GM12878 (cell line): ENCODE data around the gene USP12. TPM values are rescaled to one million over a fixed set of nuclear protein-coding genes. Genes with fewer than 3 reads are reported as not detected.

Experiments used
- ATAC-seq: fragments of 200-7000 bp; cut with Tn5 transposase; 3 replicates; pipeline ENCODE4 v1.9.1; 2020; ENCODE audit warnings: mild to moderate bottlenecking, moderate library complexity
- BruUV-seq: library from RNA; stranded (reverse); fragments of 400-500 nt; replicated peaks from 2 replicates; lab custom pipeline; 2021; lab: Mats Ljungman, UMichigan
- CTCF ChIA-PET: fragments of 300-600 bp; sonication (Branson Sonifier 250); formaldehyde crosslinking; extraction: SDS; loops from one replicate; lab custom pipeline; 2021; ENCODE audit warnings: inconsistent platforms; lab: Yijun Ruan, JAX
- POLR2A ChIA-PET: fragments of 350-600 bp; formaldehyde crosslinking; extraction: SDS; loops from one replicate; lab custom pipeline; 2021; ENCODE audit warnings: inconsistent platforms; lab: Charles Lee
- RAD21 ChIA-PET: fragments of 300-600 bp; sonication (Branson Sonifier 250); formaldehyde crosslinking; loops from one replicate; lab custom pipeline; 2023; ENCODE audit warnings: antibody characterized with exemption; ENCODE audit not compliant: unreplicated experiment; lab: Charles Lee
- SMC1A ChIA-PET: fragments of 300-600 bp; sonication (Branson Sonifier 250); formaldehyde crosslinking; loops from one replicate; lab custom pipeline; 2023; ENCODE audit not compliant: unreplicated experiment, uncharacterized antibody; lab: Charles Lee
- DNase-seq: peaks from one replicate; pipeline ENCODE4 v3.0.0-alpha.2; 2011; ENCODE audit warnings: low read depth, low spot score
- FAIRE-seq: peaks from 3 replicates; lab custom pipeline; 2011; peaks lifted over from hg19 to GRCh38; lab: Jason Lieb, UNC
- H2AFZ ChIP-seq: 2 replicates; pipeline ENCODE4 v1.6.0; 2011; ENCODE audit warnings: low read depth, low read length, control low read depth; ENCODE audit not compliant: control insufficient read depth
- H3K27ac ChIP-seq: 2 replicates; pipeline ENCODE4 v1.5.1; 2011; ENCODE audit warnings: control low read depth; ENCODE audit not compliant: control insufficient read depth, insufficient read depth
- H3K27me3 ChIP-seq, 2 experiments: replicated peaks in 1 of 2; 2 replicates each; pipeline versions ENCODE4 v1.6.0 to v1.6.1; 2011; ENCODE audit warnings: low read length in 1 of 2; ENCODE audit not compliant: control insufficient read depth in 2 of 2, insufficient read depth in 2 of 2
- H3K36me3 ChIP-seq, 2 experiments: 2 replicates each; pipeline ENCODE4 v1.5.1; 2011; ENCODE audit warnings: low read length in 1 of 2; ENCODE audit not compliant: control insufficient read depth in 2 of 2, insufficient read depth in 2 of 2
- H3K4me1 ChIP-seq: 2 replicates; pipeline ENCODE4 v1.6.1; 2011; ENCODE audit warnings: mild to moderate bottlenecking, low read length, moderate library complexity, mixed read lengths; ENCODE audit not compliant: control insufficient read depth, insufficient read depth
- H3K4me2 ChIP-seq: 2 replicates; pipeline ENCODE4 v1.6.0; 2011; ENCODE audit warnings: control low read depth; ENCODE audit not compliant: control insufficient read depth, insufficient read depth
- H3K4me3 ChIP-seq: fragments of 200-600 bp; sonication (generic); 2 replicates; pipeline ENCODE4 v1.5.1; 2016
- H3K79me2 ChIP-seq: 2 replicates; pipeline ENCODE4 v1.6.0; 2011; ENCODE audit warnings: low read length; ENCODE audit not compliant: control insufficient read depth, insufficient read depth
- H3K9ac ChIP-seq: 2 replicates; pipeline ENCODE4 v1.8.0; 2011; ENCODE audit warnings: low read length, control low read depth, mixed read lengths; ENCODE audit not compliant: control insufficient read depth, insufficient read depth
- H3K9me3 ChIP-seq: replicated peaks from 3 replicates; pipeline ENCODE4 v1.5.1; 2011; ENCODE audit warnings: mild to moderate bottlenecking, low read length; ENCODE audit not compliant: control insufficient read depth, insufficient read depth
- H4K20me1 ChIP-seq: 2 replicates; pipeline ENCODE4 v1.6.0; 2011; ENCODE audit not compliant: control insufficient read depth, insufficient read depth
- FOS ChIP-seq: IDR thresholded peaks from 3 replicates; pipeline ENCODE4 v1.6.1; 2011; ENCODE audit warnings: borderline replicate concordance; ENCODE audit not compliant: insufficient read length; ENCODE audit errors: extremely low read depth
- KAT2A ChIP-seq: conservative IDR thresholded peaks from 2 replicates; pipeline ENCODE4 v1.6.1; 2011; ENCODE audit warnings: low read depth, low read length; ENCODE audit not compliant: control insufficient read depth
- ZBTB4 ChIP-seq: fragments of 450-650 bp; formaldehyde crosslinking; IDR thresholded peaks from 2 replicates; pipeline ENCODE4 v1.4.0; 2022; ENCODE audit warnings: mild to moderate bottlenecking, moderate library complexity
- WGBS: methylation state at CpG from one replicate; pipeline ENCODE4 v1.1.6; 2016; ENCODE audit warnings: low lambda C conversion rate; ENCODE audit not compliant: insufficient replicate concordance, insufficient coverage; ENCODE audit errors: missing lambda C conversion rate; 5-methylcytosine and 5-hydroxymethylcytosine counted together
- in situ Hi-C: fragments of 300-500 bp; cut with MboI; formaldehyde crosslinking; loops from 9 replicates; pipeline ENCODE4 v1.14.3; 2018; ENCODE audit warnings: mixed read lengths
- intact Hi-C: fragments of 100-400 bp; cut with micrococcal nuclease; formaldehyde crosslinking; loops from one replicate; pipeline ENCODE4 v1.14.2; 2022; ENCODE audit not compliant: unreplicated experiment
- polyA plus RNA-seq, 11 experiments: library from polyadenylated mRNA; depleted of rRNA in 4 of 11; unstranded in 6 of 11; stranded (reverse) in 5 of 11; fragments of >200 nt; fragmentation: Nextera tagmentation in 4 of 11; fragmentation: Illumina TruSeq in 1 of 11; extraction: Ambion mirVana in 4 of 11; extraction: Trizol in 1 of 11; gene quantifications; 1 replicate in 1 of 11; 2 replicates in 10 of 11; pipeline versions ENCODE4 v1.2.1 to v1.2.3, GENCODE V29; 2011 to 2016; ENCODE audit warnings: inconsistent platforms in 2 of 11, missing spikeins in 2 of 11, low read depth in 1 of 11
- total RNA-seq, 4 experiments: library from RNA; depleted of rRNA in 3 of 4; stranded (reverse); fragments of >200 nt in 3 of 4; fragmentation: Illumina TruSeq in 1 of 4; extraction: Trizol in 1 of 4; gene quantifications; 2 replicates each; pipeline versions ENCODE4 v1.2.1 to v1.2.3, GENCODE V29; 2013 to 2021
- TF ChIP-seq, protein P1 (sequence below): IDR thresholded peaks from 2 replicates; pipeline ENCODE4 v1.6.1; 2011; ENCODE audit warnings: mild to moderate bottlenecking, low read depth, low read length, moderate library complexity; ENCODE audit not compliant: insufficient replicate concordance

USP12 gene
- total and polyA plus RNA-seq, 10 of the 15 experiments (the other 5 are each of a cell fraction or from before 2014, with no cell fraction given) = 3.5 to 32.2 (median 24.6) TPM

- Histone ChIP-seq H3K9me3 (peaks cover 25% of the 10 kb centered on the region), H3K4me1 (peaks cover 38% of the 10 kb centered on the region), H3K27ac (no peak overlapping the region), H4K20me1 (no peaks in the 10 kb centered on the region), H3K4me3 (no peak overlapping the region), H3K36me3 (peaks cover 0 to 2% of the 10 kb centered on the region in 2 experiments; a peak in 3 of 4 replicates), H3K79me2 (peaks cover 76% of the 10 kb centered on the region), H3K27me3 (no peaks in the 10 kb centered on the region), H2AFZ (no peak overlapping the region), H3K9ac (no peak overlapping the region), H3K4me2 (no peak overlapping the region)
- in situ Hi-C loops (no loop called here), intact Hi-C loops (no loop called here)
- ChIA-PET SMC1A (interaction anchor here (0.9 to 9.0 kb wide), 9 partner anchors 10 to 144 kb away, joined by 3 to 168 read pairs (median 9); no protein-coding TSS in a partner anchor), POLR2A (interaction anchor here (0.9 to 2.3 kb wide), 3 partner anchors 10 to 50 kb away, joined by 3 to 4 read pairs (median 3); no protein-coding TSS in a partner anchor), CTCF (interaction anchor here (0.8 to 1.3 kb wide), 3 partner anchors 14 to 36 kb away, joined by 3 to 4 read pairs (median 3); no protein-coding TSS in a partner anchor), RAD21 (interaction anchor here (0.9 to 1.5 kb wide), 4 partner anchors 10 to 33 kb away, joined by 3 to 5 read pairs (median 4); no protein-coding TSS in a partner anchor)
- TF ChIP-seq ZBTB4 (no peak), FOS (no peak), KAT2A (no peak)
- TF ChIP-seq, protein P1, sequence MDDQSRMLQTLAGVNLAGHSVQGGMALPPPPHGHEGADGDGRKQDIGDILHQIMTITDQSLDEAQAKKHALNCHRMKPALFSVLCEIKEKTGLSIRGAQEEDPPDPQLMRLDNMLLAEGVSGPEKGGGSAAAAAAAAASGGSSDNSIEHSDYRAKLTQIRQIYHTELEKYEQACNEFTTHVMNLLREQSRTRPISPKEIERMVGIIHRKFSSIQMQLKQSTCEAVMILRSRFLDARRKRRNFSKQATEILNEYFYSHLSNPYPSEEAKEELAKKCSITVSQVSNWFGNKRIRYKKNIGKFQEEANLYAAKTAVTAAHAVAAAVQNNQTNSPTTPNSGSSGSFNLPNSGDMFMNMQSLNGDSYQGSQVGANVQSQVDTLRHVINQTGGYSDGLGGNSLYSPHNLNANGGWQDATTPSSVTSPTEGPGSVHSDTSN = no peak
- no peak for FAIRE-seq
- WGBS = 68% methylated on average over 8 of the region's 8 CpGs
- no peak for DNase-seq
- no TSS peak for BruUV-seq
- ATAC-seq = no peak
These were observed 42.6 kb downstream of the USP12 start for GRCh38 chr13:27128825-27129627.
